Stimulated activated CD4-positive, alpha-beta T cell treated with anti-CD3 and anti-CD28 coated beads, TNF-alpha, amount 100 ng/mL, for 24 hours (primary cell): ENCODE data around the gene YAF2.

ENCODE experiments used
- DNase-seq, 3 experiments: peaks; one replicate each; pipeline ENCODE4 v3.0.0-alpha.2; 2020; ENCODE audit warnings: low read depth in 3 of 3

The YAF2 gene

DNA sequence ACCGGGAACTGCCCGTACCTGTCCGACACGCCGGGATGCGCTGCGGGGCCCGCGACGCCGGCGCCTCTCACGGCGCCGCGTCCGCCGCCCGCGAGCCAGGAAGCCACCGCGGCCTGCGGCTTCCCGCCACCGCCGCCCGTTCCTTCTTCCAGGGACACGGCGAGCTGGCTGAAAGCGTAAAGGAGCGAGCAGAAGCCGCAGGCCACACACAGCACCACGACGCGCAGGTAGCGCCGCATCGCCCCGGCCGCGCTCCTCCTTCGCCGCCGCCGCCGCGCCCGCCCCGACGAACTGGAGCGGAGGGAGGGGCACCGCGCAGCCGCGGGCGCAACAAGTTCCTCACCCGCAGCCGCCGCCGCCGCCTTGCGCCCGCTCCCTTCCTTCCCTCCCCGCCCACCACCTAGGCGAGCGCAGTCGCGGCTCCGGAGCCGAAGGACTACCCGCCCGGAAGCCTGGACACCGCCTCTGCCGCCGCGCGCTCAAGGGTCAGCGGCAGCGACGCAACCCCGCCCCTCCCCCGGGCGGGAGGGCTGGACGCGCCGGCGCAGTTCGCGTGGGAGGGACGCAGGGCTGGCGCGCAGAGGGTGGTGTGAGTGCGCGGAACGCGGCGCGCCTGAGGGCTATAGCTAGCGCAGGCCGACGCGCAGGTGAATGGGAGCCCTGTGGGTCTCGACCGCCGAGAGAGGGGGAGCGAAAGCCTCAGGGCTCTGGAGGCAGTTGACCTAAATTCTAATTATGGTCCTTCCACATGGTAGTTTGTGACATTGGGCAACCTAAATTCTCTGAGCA is 93.4 kb downstream of the YAF2 start, which contains the start of gene GXYLT1:
GXYLT1 (minus strand) TSS at position 467 of the 789 bp plus-strand sequence; CDS start at position 239, 228 bp downstream.
- DNase-seq = peak; percentile 65 to 83 (median 73)

- no peak for DNase-seq
Observed at GRCh38 chr12:42144158-42144407, 94.0 kb downstream of the YAF2 start.

GRCh38 chr12:42143452-42144157 is 94.4 kb downstream of the YAF2 start:
- no peak for DNase-seq

DNA sequence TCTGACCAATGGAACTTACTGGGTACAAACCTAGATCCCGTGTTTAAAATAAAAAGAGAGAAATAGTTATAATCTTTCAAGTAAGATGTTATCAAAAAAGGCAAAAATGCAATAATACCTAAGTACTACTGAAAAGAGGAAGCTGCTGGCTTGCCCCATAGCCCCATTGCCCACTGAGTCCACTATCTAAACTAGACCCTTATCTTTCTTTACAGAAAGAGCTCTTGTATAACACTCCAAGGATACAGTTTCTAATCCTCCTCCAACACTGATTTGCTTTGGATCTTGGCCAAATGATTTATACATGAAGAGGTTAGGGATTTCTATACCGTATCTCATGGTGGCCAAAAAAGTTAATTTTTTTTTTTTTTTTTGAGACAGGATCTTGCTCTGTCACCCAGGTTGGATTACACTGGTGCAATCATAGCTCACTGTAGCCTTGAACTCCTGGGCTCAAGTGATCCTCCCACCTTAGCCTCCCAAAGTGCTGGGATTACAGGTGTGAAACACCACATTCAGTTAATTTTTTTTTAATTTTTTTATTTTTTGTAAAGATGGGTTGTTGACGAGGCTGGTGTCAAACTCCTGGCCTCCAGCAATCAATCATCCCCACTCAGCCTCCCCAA is 96.0 kb downstream of the YAF2 start:
- DNase-seq = no peak

DNA sequence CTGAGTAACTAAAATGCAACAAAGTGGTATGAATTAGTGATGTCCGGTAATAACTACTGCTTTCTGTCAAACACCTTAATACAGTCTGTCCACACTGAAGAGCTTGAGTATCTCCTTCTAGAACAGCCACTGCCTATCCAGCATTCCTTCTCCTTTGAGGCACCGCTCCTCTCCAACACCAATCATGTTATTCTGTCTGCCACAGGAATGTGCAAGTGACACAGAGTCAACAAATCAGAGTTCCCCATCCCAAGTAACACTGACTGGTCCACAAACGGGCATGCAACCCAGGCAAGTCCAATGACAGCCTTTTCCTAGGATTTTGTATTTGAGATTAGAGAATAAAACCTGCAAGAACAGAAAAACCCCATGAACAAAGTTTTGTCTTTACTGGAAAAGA is 97.1 kb downstream of the YAF2 start:
- no peak for DNase-seq

DNA sequence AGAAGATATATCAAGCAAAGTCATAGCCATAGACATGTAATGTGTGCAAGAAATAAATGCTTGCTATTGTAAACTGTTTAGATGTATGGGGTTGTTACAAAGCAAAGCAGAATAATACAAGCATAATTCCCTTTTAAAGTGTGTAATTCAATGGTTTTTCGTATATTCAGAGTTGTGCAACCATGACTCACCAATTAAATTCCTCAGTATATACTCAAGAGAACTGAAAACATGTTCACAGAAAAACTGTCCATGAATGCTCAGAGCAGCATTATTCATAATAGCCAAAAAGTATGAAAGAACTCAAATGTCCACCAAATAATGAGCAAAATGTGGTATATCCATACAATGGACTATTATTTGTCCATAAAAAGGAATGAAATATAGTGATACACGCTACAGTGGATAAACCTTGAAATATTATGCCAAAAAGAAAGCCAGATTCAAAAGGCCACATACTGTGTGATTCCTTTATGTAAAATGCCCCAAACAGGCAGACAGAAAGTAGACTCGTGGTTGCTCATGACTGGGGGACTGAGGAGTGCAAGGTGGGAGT is 102.7 kb downstream of the YAF2 start:
- no peak for DNase-seq

DNA sequence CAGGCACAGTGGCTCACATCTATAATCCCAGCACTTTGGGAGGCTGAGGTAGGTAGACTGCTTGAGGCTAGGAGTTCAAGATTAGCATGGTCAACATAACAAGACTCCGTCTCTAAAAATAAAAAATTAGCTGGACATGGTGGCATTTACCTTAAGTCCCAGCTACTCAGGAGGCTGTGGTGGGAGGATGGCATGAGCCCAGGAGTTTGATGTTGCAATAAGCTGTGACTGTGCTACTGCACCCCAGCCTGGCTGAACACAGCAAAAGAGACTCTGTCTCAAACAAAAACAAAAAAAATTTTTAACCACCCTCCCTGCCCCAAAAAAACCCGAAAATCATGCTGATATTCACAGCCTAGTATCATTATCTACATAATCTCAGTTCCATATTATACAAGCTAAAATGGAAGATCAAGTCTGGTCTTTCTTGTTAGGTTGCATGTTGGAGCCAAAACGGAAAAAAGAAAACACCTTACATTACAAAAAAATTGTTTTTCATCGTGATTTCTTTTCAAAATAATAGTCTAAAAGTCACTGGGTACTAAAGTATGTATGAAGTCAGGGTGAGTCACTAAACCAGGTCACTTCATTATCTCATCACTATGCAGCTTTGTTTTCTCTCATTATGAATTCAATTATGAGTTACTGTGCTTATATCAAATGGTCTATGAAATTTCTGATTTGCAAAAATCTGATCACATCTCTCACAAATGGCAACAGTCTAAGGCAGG is 107.2 kb downstream of the YAF2 start:
- DNase-seq = no peak

DNA sequence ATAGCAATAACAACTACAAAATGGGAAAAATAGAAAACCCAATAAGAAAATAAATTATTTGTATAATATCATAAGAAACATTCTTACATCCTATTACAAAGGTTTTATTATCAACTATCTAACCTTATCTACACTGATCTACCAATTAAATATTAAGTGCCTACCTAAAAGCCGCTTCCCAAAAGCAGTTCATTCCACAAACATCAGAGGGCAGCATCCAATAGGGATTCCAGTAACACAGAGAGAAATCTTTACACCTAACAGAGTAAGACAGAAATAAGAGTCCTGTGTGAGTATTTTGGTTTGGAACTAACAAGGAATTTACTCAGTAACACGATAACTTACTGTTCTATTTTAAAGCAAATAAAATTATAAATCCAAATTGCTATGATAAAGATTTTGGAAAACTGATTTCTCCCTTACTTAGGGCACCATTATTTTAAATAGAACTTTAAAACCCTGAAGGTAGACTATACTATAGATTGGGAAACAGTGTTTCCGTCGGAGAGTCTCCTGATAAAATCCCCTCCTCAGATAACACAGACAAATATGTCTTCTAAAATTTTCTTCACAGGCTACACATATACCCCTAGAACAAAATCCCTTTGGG is 108.3 kb downstream of the YAF2 start:
- DNase-seq = no peak

DNA sequence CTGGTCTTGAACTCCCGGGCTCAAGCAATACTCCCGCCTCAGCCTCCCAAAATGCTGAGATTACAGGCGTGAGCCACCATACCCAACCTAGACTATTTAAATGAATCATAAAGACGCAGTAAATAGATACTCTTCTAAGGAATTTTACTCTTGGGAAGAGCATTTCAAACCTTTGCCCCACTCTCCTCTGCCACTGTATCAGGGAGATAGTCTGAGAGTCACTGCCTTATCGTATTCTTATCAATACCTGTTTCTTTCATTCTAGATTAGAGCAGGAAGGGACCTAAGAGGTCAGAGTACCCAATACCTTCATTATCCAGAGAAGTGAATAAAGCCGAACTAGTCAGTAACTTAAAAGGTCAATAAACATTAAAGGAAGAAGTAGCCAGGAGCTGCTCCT is 109.2 kb downstream of the YAF2 start:
- DNase-seq = no peak

DNA sequence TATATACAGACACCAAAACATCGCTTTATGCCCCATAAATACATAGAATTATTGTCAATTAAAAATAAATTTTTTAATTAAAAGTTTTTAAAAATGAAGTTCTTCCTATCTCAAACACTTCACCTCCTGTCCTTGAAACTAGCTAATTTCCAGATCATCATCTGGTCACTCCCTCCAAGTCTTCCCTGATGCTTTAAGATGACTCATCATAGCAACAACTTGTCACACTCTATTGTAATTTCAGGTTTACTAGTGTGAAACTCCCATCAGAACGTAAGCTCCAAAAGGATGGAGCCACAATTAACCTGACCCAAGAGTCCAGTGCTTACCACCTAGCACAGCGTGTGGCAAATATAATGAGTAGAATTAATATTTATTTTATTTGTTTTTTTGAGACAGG is 109.7 kb downstream of the YAF2 start:
- DNase-seq = no peak

DNA sequence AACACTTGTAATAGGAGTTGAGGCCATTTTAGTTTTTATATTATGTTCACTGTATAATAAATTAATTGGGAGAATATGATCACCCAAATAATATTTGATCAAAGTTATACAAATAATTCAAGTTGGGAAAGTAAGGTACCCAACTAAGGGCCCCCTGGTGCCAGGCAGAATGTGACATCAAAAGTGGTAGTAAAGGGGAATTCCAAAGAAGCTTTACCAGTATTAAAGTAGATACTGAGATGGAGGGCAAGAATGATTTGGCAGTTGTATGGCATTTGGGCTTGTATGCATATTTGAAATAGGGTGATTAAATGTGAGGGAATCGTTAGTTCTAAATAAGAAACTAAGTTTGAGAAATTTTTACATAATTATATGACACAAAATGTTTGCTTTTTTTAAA is 111.1 kb downstream of the YAF2 start:
- DNase-seq = no peak

- DNase-seq = no peak
Observed at GRCh38 chr12:42125388-42125767, 112.7 kb downstream of the YAF2 start.

GRCh38 chr12:42124764-42125387 is 113.2 kb downstream of the YAF2 start:
- DNase-seq = no peak

- no peak for DNase-seq
Observed at GRCh38 chr12:42119085-42119633, 118.9 kb downstream of the YAF2 start.

GRCh38 chr12:42118136-42118879 is 119.7 kb downstream of the YAF2 start:
- DNase-seq = no peak

- no peak for DNase-seq
Observed at GRCh38 chr12:42109031-42109430, 129.0 kb downstream of the YAF2 start.
